ENCODE data around the gene PDLIM7.

DNA sequence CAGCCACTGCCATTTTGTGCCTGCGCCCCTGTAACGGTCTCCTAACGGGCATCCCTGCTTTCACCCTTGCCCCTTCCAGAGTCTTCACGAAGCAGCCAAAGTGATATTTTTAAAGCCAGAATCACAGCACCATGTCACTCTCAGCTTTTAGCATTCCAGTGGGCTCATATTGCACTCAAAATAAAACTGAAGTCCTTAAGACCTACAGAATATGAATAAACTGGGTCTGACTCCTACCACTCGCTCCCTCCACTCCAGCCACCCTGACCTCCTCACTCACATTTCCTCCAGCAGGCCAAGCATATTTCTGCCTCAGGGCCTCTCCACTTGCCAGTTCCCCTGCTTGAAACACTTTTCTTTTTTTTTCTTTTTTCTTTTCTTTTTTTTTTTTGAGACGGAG is 2.4 kb upstream of the PDLIM7 start:
- TF ChIP-seq, protein P1, sequence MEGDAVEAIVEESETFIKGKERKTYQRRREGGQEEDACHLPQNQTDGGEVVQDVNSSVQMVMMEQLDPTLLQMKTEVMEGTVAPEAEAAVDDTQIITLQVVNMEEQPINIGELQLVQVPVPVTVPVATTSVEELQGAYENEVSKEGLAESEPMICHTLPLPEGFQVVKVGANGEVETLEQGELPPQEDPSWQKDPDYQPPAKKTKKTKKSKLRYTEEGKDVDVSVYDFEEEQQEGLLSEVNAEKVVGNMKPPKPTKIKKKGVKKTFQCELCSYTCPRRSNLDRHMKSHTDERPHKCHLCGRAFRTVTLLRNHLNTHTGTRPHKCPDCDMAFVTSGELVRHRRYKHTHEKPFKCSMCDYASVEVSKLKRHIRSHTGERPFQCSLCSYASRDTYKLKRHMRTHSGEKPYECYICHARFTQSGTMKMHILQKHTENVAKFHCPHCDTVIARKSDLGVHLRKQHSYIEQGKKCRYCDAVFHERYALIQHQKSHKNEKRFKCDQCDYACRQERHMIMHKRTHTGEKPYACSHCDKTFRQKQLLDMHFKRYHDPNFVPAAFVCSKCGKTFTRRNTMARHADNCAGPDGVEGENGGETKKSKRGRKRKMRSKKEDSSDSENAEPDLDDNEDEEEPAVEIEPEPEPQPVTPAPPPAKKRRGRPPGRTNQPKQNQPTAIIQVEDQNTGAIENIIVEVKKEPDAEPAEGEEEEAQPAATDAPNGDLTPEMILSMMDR (conservative IDR thresholded peaks at IDR 0.05; ENCODE audit: low read length), result no peak
- TF ChIP-seq EZH2phosphoT487 (IDR thresholded peaks at IDR 0.05; ENCODE audit: borderline replicate concordance, low read depth, low read length), result no peak

All from OCI-LY7 (cell line).